Activated naive CD8-positive, alpha-beta T cell treated with anti-CD3 and anti-CD28 coated beads, Interleukin-2, amount 50 U/mL, for 16 hours (primary cell): ENCODE measurements around the gene URB1.

Source experiments
- DNase-seq: peaks from one replicate; pipeline ENCODE4 v3.0.0-alpha.2; 2020; ENCODE audit warnings: low read depth, low spot score

Gene URB1

GRCh38 chr21:32347351-32347750, 45.5 kb downstream of the URB1 start:
- no peak for DNase-seq

- DNase-seq: no peak
These were observed 45.9 kb downstream of the URB1 start for GRCh38 chr21:32346951-32347350.

GRCh38 chr21:32340863-32341848, 51.7 kb downstream of the URB1 start:
- no peak for DNase-seq

GRCh38 chr21:32338209-32338921, 54.4 kb downstream of the URB1 start:
- DNase-seq: no peak

GRCh38 chr21:32337206-32337605, 55.6 kb downstream of the URB1 start:
- no peak for DNase-seq

GRCh38 chr21:32336711-32337110, 56.1 kb downstream of the URB1 start:
- DNase-seq: no peak

GRCh38 chr21:32335601-32336575, 56.9 kb downstream of the URB1 start:
- no peak for DNase-seq

- DNase-seq: no peak
These were observed 57.8 kb downstream of the URB1 start for GRCh38 chr21:32334980-32335531.

GRCh38 chr21:32333953-32334673, 58.7 kb downstream of the URB1 start:
- no peak for DNase-seq

- no peak for DNase-seq
These were observed 60.3 kb downstream of the URB1 start for GRCh38 chr21:32332463-32332951.

- DNase-seq: no peak
These were observed 61.1 kb downstream of the URB1 start for GRCh38 chr21:32331444-32332305.

- no peak for DNase-seq
These were observed 62.0 kb downstream of the URB1 start for GRCh38 chr21:32330784-32331311.

- DNase-seq: no peak
These were observed 63.0 kb downstream of the URB1 start for GRCh38 chr21:32329776-32330175.

GRCh38 chr21:32329331-32329730, 63.5 kb downstream of the URB1 start:
- DNase-seq: no peak

- no peak for DNase-seq
These were observed 64.2 kb downstream of the URB1 start for GRCh38 chr21:32328595-32328994.

GRCh38 chr21:32325706-32326105, 67.1 kb downstream of the URB1 start:
- DNase-seq: no peak

- no peak for DNase-seq
These were observed 70.1 kb downstream of the URB1 start for GRCh38 chr21:32322676-32323075.

GRCh38 chr21:32322103-32322502, 70.7 kb downstream of the URB1 start:
- DNase-seq: no peak

GRCh38 chr21:32321480-32321879, 71.3 kb downstream of the URB1 start:
- no peak for DNase-seq
